PC-9 (cell line): ENCODE data around the gene CSNK2A1. TPM values are rescaled to one million over a fixed set of nuclear protein-coding genes. Genes with fewer than 3 reads are reported as not detected.

ENCODE experiments used
- BruUV-seq: library from RNA; stranded (reverse); fragments of 400-500 nt; replicated peaks from 2 replicates; lab custom pipeline; 2021; lab: Mats Ljungman, UMichigan
- CTCF ChIA-PET: fragments of 300-600 bp; sonication (Branson Sonifier 250); formaldehyde crosslinking; loops from one replicate; lab custom pipeline; 2022; ENCODE audit warnings: antibody characterized with exemption; lab: Charles Lee
- POLR2A ChIA-PET: fragments of 300-600 bp; sonication (Branson Sonifier 250); formaldehyde crosslinking; loops from one replicate; lab custom pipeline; 2022; ENCODE audit warnings: antibody characterized with exemption; ENCODE audit not compliant: unreplicated experiment; lab: Charles Lee
- DNase-seq, 2 experiments: peaks; one replicate each; pipeline versions ENCODE4 v3.0.0 to v3.0.0-alpha.2; 2015 to 2022; ENCODE audit warnings: mixed read lengths in 1 of 2
- H2AFZ ChIP-seq: fragments of 200-600 bp; sonication (generic); 2 replicates; pipeline ENCODE4 v1.8.1; 2017; ENCODE audit warnings: antibody characterized with exemption
- H3F3A ChIP-seq: fragments of 200-600 bp; sonication (generic); 2 replicates; pipeline ENCODE4 v1.8.1; 2017; ENCODE audit warnings: antibody characterized with exemption, mild to moderate bottlenecking, low read depth; ENCODE audit not compliant: insufficient read depth
- H3K27ac ChIP-seq: fragments of 200-600 bp; sonication (generic); 2 replicates; pipeline ENCODE4 v1.6.1; 2016; ENCODE audit warnings: mixed run types
- H3K27me3 ChIP-seq: fragments of 200-600 bp; sonication (generic); 2 replicates; pipeline ENCODE4 v1.6.1; 2016; ENCODE audit warnings: low read depth, mixed run types; ENCODE audit not compliant: insufficient read depth
- H3K36me3 ChIP-seq: fragments of 200-600 bp; sonication (generic); 2 replicates; pipeline ENCODE4 v1.6.1; 2016; ENCODE audit warnings: low read depth, mixed run types
- H3K4me1 ChIP-seq: fragments of 200-600 bp; sonication (generic); replicated peaks from 2 replicates; pipeline ENCODE4 v1.6.1; 2016; ENCODE audit warnings: mixed run types; ENCODE audit not compliant: insufficient read depth
- H3K4me2 ChIP-seq: fragments of 200-600 bp; sonication (generic); 2 replicates; pipeline ENCODE4 v1.6.1; 2017; ENCODE audit warnings: mixed run types
- H3K4me3 ChIP-seq: fragments of 200-600 bp; sonication (generic); 2 replicates; pipeline ENCODE4 v1.6.1; 2016; ENCODE audit warnings: mixed run types
- H3K79me2 ChIP-seq: fragments of 200-600 bp; sonication (generic); 2 replicates; pipeline ENCODE4 v1.6.1; 2017; ENCODE audit warnings: low read depth, mixed run types
- H3K9me2 ChIP-seq: fragments of 200-600 bp; sonication (generic); 2 replicates; pipeline ENCODE4 v1.8.1; 2017; ENCODE audit warnings: mild to moderate bottlenecking; ENCODE audit not compliant: insufficient read depth
- H3K9me3 ChIP-seq: fragments of 200-600 bp; sonication (generic); 2 replicates; pipeline ENCODE4 v1.8.1; 2016; ENCODE audit warnings: low read depth; ENCODE audit not compliant: insufficient read depth
- H4K20me1 ChIP-seq: fragments of 200-600 bp; sonication (generic); 2 replicates; pipeline ENCODE4 v1.8.1; 2017; ENCODE audit not compliant: insufficient read depth
- CTCF ChIP-seq: fragments of 200-600 bp; sonication (generic); conservative IDR thresholded peaks from 2 replicates; pipeline ENCODE4 v1.6.1; 2017; ENCODE audit warnings: mixed run types, antibody characterized with exemption, mild to moderate bottlenecking, moderate library complexity
- EZH2 ChIP-seq: fragments of 200-600 bp; sonication (generic); IDR thresholded peaks from 2 replicates; pipeline ENCODE4 v1.8.0; 2017; ENCODE audit warnings: antibody characterized with exemption, low read depth
- intact Hi-C: fragments of 100-400 bp; cut with micrococcal nuclease; formaldehyde crosslinking; loops from one replicate; pipeline ENCODE4 v1.10.0; 2022; ENCODE audit not compliant: unreplicated experiment
- total RNA-seq: library from RNA; stranded (reverse); gene quantifications from 2 replicates; pipeline ENCODE4 v1.2.3, GENCODE V29; 2021

Gene CSNK2A1
- total RNA-seq, 1 experiment from 2014 or later, result 222 TPM

GRCh38 chr20:588932-589672, 45.5 kb upstream of the CSNK2A1 start:
- BruUV-seq, result no TSS peak
- no peak for TF ChIP-seq EZH2
- no peak for TF ChIP-seq CTCF
- Histone ChIP-seq H3K27me3 (peaks cover 23% of the 10 kb centered on the region; the same call in 1 of the 2 replicates), H3K4me3 (no peak overlapping the region), H3F3A (no peaks in the 10 kb centered on the region), H4K20me1 (no peaks in the 10 kb centered on the region), H3K4me2 (no peak overlapping the region), H3K27ac (no peak overlapping the region), H3K4me1 (no peaks in the 10 kb centered on the region), H3K79me2 (no peaks in the 10 kb centered on the region), H2AFZ (no peak overlapping the region), H3K9me3 (no peaks in the 10 kb centered on the region), H3K36me3 (no peaks in the 10 kb centered on the region), H3K9me2 (no peaks in the 10 kb centered on the region)
- intact Hi-C loops, result no loop called here
- CTCF ChIA-PET, result no interaction called here
- DNase-seq, result no peak
- POLR2A ChIA-PET, result no interaction called here

- Histone ChIP-seq H3K36me3 (no peaks in the 10 kb centered on the region), H4K20me1 (no peaks in the 10 kb centered on the region), H3K4me3 (no peak overlapping the region), H3K4me2 (no peak overlapping the region), H3K27me3 (peaks cover 23% of the 10 kb centered on the region; the same call in 1 of the 2 replicates), H3K4me1 (no peaks in the 10 kb centered on the region), H2AFZ (no peak overlapping the region), H3K9me2 (no peaks in the 10 kb centered on the region), H3F3A (no peaks in the 10 kb centered on the region), H3K27ac (no peak overlapping the region), H3K79me2 (no peaks in the 10 kb centered on the region), H3K9me3 (no peaks in the 10 kb centered on the region)
- DNase-seq, result no peak
- CTCF ChIA-PET, result no interaction called here
- POLR2A ChIA-PET, result no interaction called here
- no peak for TF ChIP-seq EZH2
- TF ChIP-seq CTCF, result no peak
- intact Hi-C loops, result no loop called here
- no TSS peak for BruUV-seq
Observed at GRCh38 chr20:588476-588875, 44.9 kb upstream of the CSNK2A1 start.

GRCh38 chr20:584971-585301, 41.3 kb upstream of the CSNK2A1 start:
- H3K79me2 ChIP-seq, result no peaks in the 10 kb centered on the region
- CTCF ChIA-PET, result no interaction called here

More at GRCh38 chr20:584971-585301, 41.3 kb upstream of the CSNK2A1 start:
- POLR2A ChIA-PET, result no interaction called here
- intact Hi-C loops, result no loop called here
- no peak overlapping the region for H3K4me3 ChIP-seq
- H3K4me2 ChIP-seq, result no peak overlapping the region
- no peaks in the 10 kb centered on the region for H3K4me1 ChIP-seq
- no peak overlapping the region for H2AFZ ChIP-seq
- H3K36me3 ChIP-seq, result no peaks in the 10 kb centered on the region
- no peaks in the 10 kb centered on the region for H3K9me3 ChIP-seq
- no TSS peak for BruUV-seq
- TF ChIP-seq CTCF, result no peak
- TF ChIP-seq EZH2, result no peak
- no peaks in the 10 kb centered on the region for H3F3A ChIP-seq
- DNase-seq, result no peak
- no peaks in the 10 kb centered on the region for H4K20me1 ChIP-seq
- no peak overlapping the region for H3K27ac ChIP-seq
- H3K9me2 ChIP-seq, result no peaks in the 10 kb centered on the region
- H3K27me3 ChIP-seq, result peaks cover 12% of the 10 kb centered on the region
